Parathyroid adenoma (tissue), 2 donors: ENCODE measurements around the gene DAZAP1.
A peak's percentile ranks its signal among the peaks of the same experiment; 100 is the strongest.

Source experiments
- H2AFZ ChIP-seq: fragments of 300-600 bp; sonication (generic); one replicate; pipeline ENCODE4 v1.7.0; 2017; ENCODE audit warnings: antibody characterized with exemption, mild to moderate bottlenecking
- H3K27ac ChIP-seq: fragments of 300-600 bp; sonication (generic); one replicate; pipeline ENCODE4 v1.7.0; 2017
- H3K27me3 ChIP-seq: fragments of 300-600 bp; sonication (generic); one replicate; pipeline ENCODE4 v1.7.0; 2017; ENCODE audit warnings: low read length; ENCODE audit not compliant: control insufficient read depth, insufficient read depth
- H3K36me3 ChIP-seq: fragments of 300-600 bp; sonication (generic); one replicate; pipeline ENCODE4 v1.7.0; 2017; ENCODE audit warnings: low read length; ENCODE audit not compliant: control insufficient read depth, insufficient read depth
- H3K4me1 ChIP-seq: fragments of 300-600 bp; sonication (generic); one replicate; pipeline ENCODE4 v1.7.0; 2017; ENCODE audit warnings: control low read depth
- H3K4me2 ChIP-seq: fragments of 300-600 bp; sonication (generic); one replicate; pipeline ENCODE4 v1.7.0; 2017; ENCODE audit warnings: low read length
- H3K4me3 ChIP-seq: fragments of 300-600 bp; sonication (generic); one replicate; pipeline ENCODE4 v1.7.0; 2017; ENCODE audit warnings: low read depth, low read length
- H3K79me2 ChIP-seq: fragments of 300-600 bp; sonication (generic); one replicate; pipeline ENCODE4 v1.7.0; 2017; ENCODE audit warnings: control low read depth
- H3K9ac ChIP-seq: fragments of 300-600 bp; sonication (generic); one replicate; pipeline ENCODE4 v1.7.0; 2017; ENCODE audit warnings: mild to moderate bottlenecking
- H3K9me3 ChIP-seq: fragments of 300-600 bp; sonication (generic); one replicate; pipeline ENCODE4 v1.7.0; 2017; ENCODE audit warnings: low read length; ENCODE audit not compliant: control insufficient read depth
- TF ChIP-seq, protein P1 (sequence below): fragments of 300-600 bp; sonication (generic); IDR thresholded peaks from one replicate; pipeline ENCODE4 v1.7.0; 2017; ENCODE audit warnings: antibody characterized with exemption, mild to moderate bottlenecking
- donor health status: primary hyperparathyroidism.

DAZAP1 gene

GRCh38 chr19:1384478-1385110 is 22.8 kb upstream of the DAZAP1 start:
- H3K79me2 ChIP-seq: peaks cover 22% of the 10 kb centered on the region
- peak overlapping the region; percentile 87 for H2AFZ ChIP-seq
- no peaks in the 10 kb centered on the region for H3K27me3 ChIP-seq
- peak overlapping the region; percentile 83 for H3K4me3 ChIP-seq
- peak overlapping the region; percentile 71 for H3K4me2 ChIP-seq
- H3K36me3 ChIP-seq: no peaks in the 10 kb centered on the region
- TF ChIP-seq, protein P1, sequence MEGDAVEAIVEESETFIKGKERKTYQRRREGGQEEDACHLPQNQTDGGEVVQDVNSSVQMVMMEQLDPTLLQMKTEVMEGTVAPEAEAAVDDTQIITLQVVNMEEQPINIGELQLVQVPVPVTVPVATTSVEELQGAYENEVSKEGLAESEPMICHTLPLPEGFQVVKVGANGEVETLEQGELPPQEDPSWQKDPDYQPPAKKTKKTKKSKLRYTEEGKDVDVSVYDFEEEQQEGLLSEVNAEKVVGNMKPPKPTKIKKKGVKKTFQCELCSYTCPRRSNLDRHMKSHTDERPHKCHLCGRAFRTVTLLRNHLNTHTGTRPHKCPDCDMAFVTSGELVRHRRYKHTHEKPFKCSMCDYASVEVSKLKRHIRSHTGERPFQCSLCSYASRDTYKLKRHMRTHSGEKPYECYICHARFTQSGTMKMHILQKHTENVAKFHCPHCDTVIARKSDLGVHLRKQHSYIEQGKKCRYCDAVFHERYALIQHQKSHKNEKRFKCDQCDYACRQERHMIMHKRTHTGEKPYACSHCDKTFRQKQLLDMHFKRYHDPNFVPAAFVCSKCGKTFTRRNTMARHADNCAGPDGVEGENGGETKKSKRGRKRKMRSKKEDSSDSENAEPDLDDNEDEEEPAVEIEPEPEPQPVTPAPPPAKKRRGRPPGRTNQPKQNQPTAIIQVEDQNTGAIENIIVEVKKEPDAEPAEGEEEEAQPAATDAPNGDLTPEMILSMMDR: no peak
- peaks cover 4% of the 10 kb centered on the region for H3K4me1 ChIP-seq
- H3K9me3 ChIP-seq: no peaks in the 10 kb centered on the region
- H3K9ac ChIP-seq: peak overlapping the region; percentile 75
- peak overlapping the region; percentile 83 for H3K27ac ChIP-seq

- Histone ChIP-seq H3K79me2 (peaks cover 22% of the 10 kb centered on the region), H3K36me3 (no peaks in the 10 kb centered on the region), H3K27me3 (no peaks in the 10 kb centered on the region), H2AFZ (no peak overlapping the region), H3K4me1 (peaks cover 4% of the 10 kb centered on the region), H3K4me2 (no peak overlapping the region), H3K27ac (no peak overlapping the region), H3K9ac (no peak overlapping the region), H3K9me3 (no peaks in the 10 kb centered on the region), H3K4me3 (no peak overlapping the region)
- TF ChIP-seq, protein P1: no peak
Measured at GRCh38 chr19:1385816-1386215, 21.6 kb upstream of the DAZAP1 start.

- Histone ChIP-seq H3K9me3 (no peaks in the 10 kb centered on the region), H3K36me3 (no peaks in the 10 kb centered on the region), H3K27me3 (no peaks in the 10 kb centered on the region), H2AFZ (no peak overlapping the region), H3K27ac (no peak overlapping the region), H3K4me2 (no peak overlapping the region), H3K9ac (no peak overlapping the region), H3K4me3 (no peak overlapping the region), H3K4me1 (peaks cover 4% of the 10 kb centered on the region), H3K79me2 (peaks cover 22% of the 10 kb centered on the region)
- TF ChIP-seq, protein P1: no peak
Measured at GRCh38 chr19:1386945-1387683, 20.3 kb upstream of the DAZAP1 start.

GRCh38 chr19:1387684-1388636 is 19.4 kb upstream of the DAZAP1 start:
- Histone ChIP-seq H3K4me3 (no peak overlapping the region), H3K27me3 (no peaks in the 10 kb centered on the region), H3K9me3 (no peaks in the 10 kb centered on the region), H3K79me2 (peaks cover 22% of the 10 kb centered on the region), H3K4me1 (peaks cover 4% of the 10 kb centered on the region), H3K4me2 (no peak overlapping the region), H2AFZ (no peak overlapping the region), H3K9ac (no peak overlapping the region), H3K36me3 (no peaks in the 10 kb centered on the region), H3K27ac (no peak overlapping the region)
- TF ChIP-seq, protein P1: no peak
